ENCODE data around the gene GNPDA2. TPM values are rescaled to one million over a fixed set of nuclear protein-coding genes. Genes with fewer than 3 reads are reported as not detected.

The GNPDA2 gene
- total and polyA plus RNA-seq, 11 donors = 8.6 to 20.0 (median 12.5) TPM

- H3K27ac ChIP-seq = no peak overlapping the region
- H3K4me1 ChIP-seq = no peaks in the 10 kb centered on the region
- no peak for ATAC-seq
- TF ChIP-seq POLR2A (IDR thresholded peaks at IDR 0.05) = no peak
- TF ChIP-seq CTCF (IDR thresholded peaks at IDR 0.05) = no peak
- intact Hi-C loops (cut with DNase I) = no loop called here
- no peaks in the 10 kb centered on the region for H3K27me3 ChIP-seq
- no peak for DNase-seq
- peaks cover 0 to 99% (median 90%) of the 10 kb centered on the region in 9 donors for H3K36me3 ChIP-seq
- H3K9me3 ChIP-seq = no peaks in the 10 kb centered on the region
- 81 to 92% (median 88%) methylated on average over 2 of the region's 2 CpGs for WGBS, 4 donors
- no peak overlapping the region for H3K4me3 ChIP-seq
Observed at GRCh38 chr4:44701037-44701436, 25.3 kb downstream of the GNPDA2 start.

- intact Hi-C loops (cut with DNase I) = no loop called here
- 95 to 100% (median 98%) methylated on average over 1 of the region's 1 CpG for WGBS, 4 donors
- DNase-seq (no peak), ATAC-seq (no peak)
- no peaks in the 10 kb centered on the region for H3K9me3 ChIP-seq
- TF ChIP-seq CTCF (IDR thresholded peaks at IDR 0.05) (no peak), POLR2A (IDR thresholded peaks at IDR 0.05) (no peak)
- H3K4me3 ChIP-seq = no peak overlapping the region
- no peaks in the 10 kb centered on the region for H3K27me3 ChIP-seq
- H3K36me3 ChIP-seq = peaks cover 0 to 99% (median 96%) of the 10 kb centered on the region in 9 donors
- H3K27ac ChIP-seq = no peak overlapping the region
- H3K4me1 ChIP-seq = no peaks in the 10 kb centered on the region
Observed at GRCh38 chr4:44700427-44700826, 25.9 kb downstream of the GNPDA2 start.

GRCh38 chr4:44684648-44685047 lies 41.7 kb downstream of the GNPDA2 start:
- ATAC-seq (no peak), DNase-seq (no peak)
- no peaks in the 10 kb centered on the region for H3K9me3 ChIP-seq
- no peak overlapping the region for H3K27ac ChIP-seq
- TF ChIP-seq CTCF (IDR thresholded peaks at IDR 0.05) = no peak
- no peak for TF ChIP-seq POLR2A (IDR thresholded peaks at IDR 0.05)
- intact Hi-C loops (cut with DNase I) = no loop called here
- H3K4me3 ChIP-seq = no peak overlapping the region
- no peaks in the 10 kb centered on the region for H3K27me3 ChIP-seq
- H3K36me3 ChIP-seq = peaks cover 0 to 91% (median 81%) of the 10 kb centered on the region in 9 donors
- peaks cover 0 to 15% (median 8%) of the 10 kb centered on the region in 12 donors for H3K4me1 ChIP-seq
- WGBS, 4 donors = 91 to 93% (median 92%) methylated on average over 1 of the region's 1 CpG

- DNase-seq (no peak), ATAC-seq (no peak)
- H3K4me3 ChIP-seq = peak overlapping the region; percentile 57 to 95 (median 80)
- WGBS, 4 donors = 3 to 7% (median 5%) methylated on average over 3 of the region's 3 CpGs
- H3K27ac ChIP-seq = peak overlapping the region; percentile 47 to 93 (median 88)
- H3K36me3 ChIP-seq = peaks cover 0 to 35% (median 25%) of the 10 kb centered on the region in 9 donors
- TF ChIP-seq CTCF (IDR thresholded peaks at IDR 0.05) = no peak
- intact Hi-C loops (cut with DNase I) = loop anchor here in 4 of 10 donors (5.0 to 10.0 kb wide), 3 partner anchors 43 to 48 kb away; partner anchors contain the start of gene GNPDA2 (in 3 of the 4)
- H3K4me1 ChIP-seq = peaks cover 0 to 31% (median 15%) of the 10 kb centered on the region in 12 donors
- H3K27me3 ChIP-seq = no peaks in the 10 kb centered on the region
- no peaks in the 10 kb centered on the region for H3K9me3 ChIP-seq
Observed at GRCh38 chr4:44679060-44679459, 47.3 kb downstream of the GNPDA2 start.

Data from heart left ventricle (tissue), 16 donors.